ENCODE results near the gene POLRMT. TPM values are rescaled to one million over a fixed set of nuclear protein-coding genes. Genes with fewer than 3 reads are reported as not detected.

The POLRMT gene
- total and polyA plus RNA-seq, 3 experiments from 2014 or later = 58.8 to 77.3 (median 75.2) TPM

- ChIA-PET POLR2A (no interaction called here), CTCF (interaction anchor here (1.8 kb wide), 1 partner anchor 63 kb away, joined by 8 read pairs; no protein-coding TSS in a partner anchor)
- peak overlapping the region; percentile 82 for H3K4me3 ChIP-seq (ENCODE audit: low read length)
- no peak for DNase-seq
- peaks cover 23% of the 10 kb centered on the region for H3K4me1 ChIP-seq (ENCODE audit: insufficient read depth, low read length)
- H3K9me3 ChIP-seq (ENCODE audit: low read length) = no peaks in the 10 kb centered on the region
- Mint-ChIP-seq H3K27me3 (peaks cover 0 to 15% of the 10 kb centered on the region in 2 donors), H3K27ac (peak overlapping the region in 7 of 8 donors; percentile 61 to 90 (median 76)), H3K36me3 (peaks cover 0 to 18% (median 0%) of the 10 kb centered on the region in 3 donors), H3K4me1 (peaks cover 35 to 49% (median 37%) of the 10 kb centered on the region in 3 donors), H3K9me3 (peaks cover 0 to 2% (median 0%) of the 10 kb centered on the region in 5 donors), H3K4me3 (peak overlapping the region; percentile 74 to 99 (median 82))
- H3K36me3 ChIP-seq (ENCODE audit: insufficient read depth, low read length) = no peaks in the 10 kb centered on the region
- H3K27me3 ChIP-seq (ENCODE audit: insufficient read depth, low read length, poor library complexity, severe bottlenecking) = no peaks in the 10 kb centered on the region
- peak overlapping the region; percentile 89 for H3K27ac ChIP-seq (ENCODE audit: low read depth, low read length)
Measured at GRCh38 chr19:573519-573825, 59.9 kb downstream of the POLRMT start.

DNA sequence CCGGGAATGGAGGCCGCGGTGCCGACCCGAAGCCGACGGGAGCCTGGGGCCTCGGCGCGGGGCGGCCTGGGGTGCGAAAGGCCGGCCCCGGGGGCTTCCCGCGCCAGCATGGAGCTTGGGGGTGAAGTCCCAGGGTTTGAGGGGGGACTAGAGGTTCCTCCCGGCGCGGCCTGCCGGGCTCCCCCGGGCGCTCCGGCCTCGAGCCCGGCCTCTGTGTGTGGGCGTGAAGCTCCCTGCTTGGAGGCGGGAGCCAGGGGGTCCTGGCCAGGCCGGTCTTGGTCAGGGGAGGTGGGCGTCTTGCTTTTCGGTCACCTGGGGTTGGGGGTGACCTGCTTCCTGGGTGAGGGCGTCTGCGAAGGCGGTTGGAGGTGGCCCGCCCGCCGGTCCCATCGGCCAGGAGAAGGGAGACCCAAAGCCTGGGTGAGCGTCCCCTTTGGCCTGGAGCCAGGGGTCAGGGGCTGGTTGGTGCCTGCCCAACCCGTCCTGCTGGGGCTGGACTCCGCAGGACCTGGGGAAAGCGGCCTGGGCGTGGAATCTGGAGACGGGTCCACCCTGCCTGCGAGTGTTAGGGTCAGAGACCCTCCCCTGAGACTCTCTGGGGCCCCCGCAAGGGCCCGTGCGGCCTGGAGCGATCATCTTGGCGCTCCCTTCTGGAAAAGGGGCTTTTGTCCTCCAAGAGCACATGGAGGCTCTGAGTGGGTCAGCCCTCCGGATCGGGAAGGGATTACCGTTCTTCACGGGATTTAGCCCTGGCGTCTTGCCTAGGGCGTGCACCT lies 60.4 kb downstream of the POLRMT start:
- peak overlapping the region; percentile 87 to 99 (median 90) for H3K4me3 Mint-ChIP-seq
- no peaks in the 10 kb centered on the region for H3K9me3 ChIP-seq (ENCODE audit: low read length)
- no peaks in the 10 kb centered on the region for H3K36me3 ChIP-seq (ENCODE audit: insufficient read depth, low read length)
- H3K27ac ChIP-seq (ENCODE audit: low read depth, low read length) = peak overlapping the region; percentile 89
- ChIA-PET POLR2A (interaction anchor here (0.6 to 0.7 kb wide), 3 partner anchors 14 to 1078 kb away, joined by 3 read pairs; partner anchors contain the start of gene GZMM), CTCF (interaction anchor here (2.0 kb wide), 1 partner anchor 62 kb away, joined by 8 read pairs; no protein-coding TSS in a partner anchor)
- peaks cover 23% of the 10 kb centered on the region for H3K4me1 ChIP-seq (ENCODE audit: insufficient read depth, low read length)
- H3K36me3 Mint-ChIP-seq = peaks cover 0 to 15% (median 0%) of the 10 kb centered on the region in 3 donors
- H3K4me3 ChIP-seq (ENCODE audit: low read length) = peak overlapping the region; percentile 82
- no peaks in the 10 kb centered on the region for H3K27me3 ChIP-seq (ENCODE audit: insufficient read depth, low read length, poor library complexity, severe bottlenecking)
- peak overlapping the region in 7 of 8 donors; percentile 63 to 97 (median 88) for H3K27ac Mint-ChIP-seq
- peak in 1 of 5 donors; percentile 52 for DNase-seq
- peaks cover 0 to 2% (median 0%) of the 10 kb centered on the region in 5 donors for H3K9me3 Mint-ChIP-seq
- H3K27me3 Mint-ChIP-seq = peaks cover 0 to 15% of the 10 kb centered on the region in 2 donors
- H3K4me1 Mint-ChIP-seq = peaks cover 35 to 49% (median 37%) of the 10 kb centered on the region in 3 donors

DNA sequence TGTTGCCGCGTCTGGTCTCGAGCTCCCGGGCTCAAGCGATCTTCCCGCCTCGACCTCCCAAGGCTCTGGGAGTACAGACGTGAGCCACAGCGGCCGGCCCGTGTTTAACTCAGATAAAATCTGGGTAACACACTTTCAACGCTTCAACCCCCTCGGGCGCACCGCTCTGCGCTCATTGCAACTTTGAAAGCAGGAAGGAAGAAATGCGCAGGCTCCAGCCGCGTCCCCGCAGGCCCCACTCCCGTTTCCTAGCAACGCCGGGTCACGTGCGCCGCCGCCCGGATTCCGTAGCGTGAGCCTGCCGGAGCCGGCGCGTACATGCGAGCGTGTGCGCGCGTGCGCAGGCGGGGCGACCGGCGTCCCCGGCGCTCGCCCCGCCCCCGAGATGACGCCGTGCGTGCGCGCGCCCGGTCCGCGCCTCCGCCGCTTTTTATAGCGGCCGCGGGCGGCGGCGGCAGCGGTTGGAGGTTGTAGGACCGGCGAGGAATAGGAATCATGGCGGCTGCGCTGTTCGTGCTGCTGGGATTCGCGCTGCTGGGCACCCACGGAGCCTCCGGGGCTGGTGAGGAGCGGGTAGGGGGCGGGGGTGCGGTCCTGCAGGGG lies 61.1 kb downstream of the POLRMT start, which contains the start of gene BSG:
Gene BSG, plus strand, starts transcription at position 457 of the 603 bp plus-strand sequence. Its CDS starts 39 bp downstream, at position 496.
- Mint-ChIP-seq H3K36me3 (peaks cover 0 to 12% (median 0%) of the 10 kb centered on the region in 3 donors), H3K27ac (peak within 1 kb of the TSS; percentile 93 to 100 (median 98)), H3K4me1 (peaks cover 35 to 49% (median 37%) of the 10 kb centered on the region in 3 donors), H3K9me3 (peaks cover 0 to 2% (median 0%) of the 10 kb centered on the region in 5 donors), H3K4me3 (peak within 1 kb of the TSS; percentile 88 to 99 (median 93)), H3K27me3 (peaks cover 0 to 15% of the 10 kb centered on the region in 2 donors)
- Histone ChIP-seq H3K36me3 (ENCODE audit: insufficient read depth, low read length) (no peaks in the 10 kb centered on the region), H3K27ac (ENCODE audit: low read depth, low read length) (peak within 1 kb of the TSS; percentile 89), H3K4me3 (ENCODE audit: low read length) (peak within 1 kb of the TSS; percentile 87), H3K9me3 (ENCODE audit: low read length) (no peaks in the 10 kb centered on the region), H3K27me3 (ENCODE audit: insufficient read depth, low read length, poor library complexity, severe bottlenecking) (no peaks in the 10 kb centered on the region), H3K4me1 (ENCODE audit: insufficient read depth, low read length) (peaks cover 23% of the 10 kb centered on the region)
- ChIA-PET CTCF (interaction anchor here (1.2 to 2.0 kb wide), 2 partner anchors 28 to 61 kb away, joined by 3 to 8 read pairs; no protein-coding TSS in a partner anchor), POLR2A (interaction anchor here (0.6 to 1.0 kb wide), 6 partner anchors 15 to 83 kb away, joined by 3 to 4 read pairs (median 3); partner anchors contain the start of genes CDC34, GZMM and TPGS1)
- peak; percentile 98 to 99 (median 99) for DNase-seq

GRCh38 chr19:571566-571974 lies 61.8 kb downstream of the POLRMT start:
- peaks cover 23% of the 10 kb centered on the region for H3K4me1 ChIP-seq (ENCODE audit: insufficient read depth, low read length)
- ChIA-PET CTCF (interaction anchor here (1.2 to 2.0 kb wide), 2 partner anchors 27 to 60 kb away, joined by 3 to 8 read pairs; no protein-coding TSS in a partner anchor), POLR2A (interaction anchor here (0.6 to 1.0 kb wide), 4 partner anchors 40 to 82 kb away, joined by 3 to 4 read pairs (median 4); partner anchors contain the start of genes CDC34 and TPGS1)
- Mint-ChIP-seq H3K9me3 (peaks cover 0 to 2% (median 0%) of the 10 kb centered on the region in 5 donors), H3K36me3 (peaks cover 0 to 10% (median 0%) of the 10 kb centered on the region in 3 donors), H3K27me3 (peaks cover 0 to 15% of the 10 kb centered on the region in 2 donors), H3K4me3 (peak overlapping the region; percentile 88 to 99 (median 93)), H3K27ac (peak overlapping the region; percentile 91 to 100 (median 97)), H3K4me1 (peaks cover 31 to 45% (median 33%) of the 10 kb centered on the region in 3 donors)
- H3K36me3 ChIP-seq (ENCODE audit: insufficient read depth, low read length) = no peaks in the 10 kb centered on the region
- H3K4me3 ChIP-seq (ENCODE audit: low read length) = peak overlapping the region; percentile 87
- H3K9me3 ChIP-seq (ENCODE audit: low read length) = no peaks in the 10 kb centered on the region
- H3K27ac ChIP-seq (ENCODE audit: low read depth, low read length) = peak overlapping the region; percentile 89
- H3K27me3 ChIP-seq (ENCODE audit: insufficient read depth, low read length, poor library complexity, severe bottlenecking) = no peaks in the 10 kb centered on the region
- DNase-seq = peak in 3 of 5 donors; percentile 16 to 50 (median 34)

DNA sequence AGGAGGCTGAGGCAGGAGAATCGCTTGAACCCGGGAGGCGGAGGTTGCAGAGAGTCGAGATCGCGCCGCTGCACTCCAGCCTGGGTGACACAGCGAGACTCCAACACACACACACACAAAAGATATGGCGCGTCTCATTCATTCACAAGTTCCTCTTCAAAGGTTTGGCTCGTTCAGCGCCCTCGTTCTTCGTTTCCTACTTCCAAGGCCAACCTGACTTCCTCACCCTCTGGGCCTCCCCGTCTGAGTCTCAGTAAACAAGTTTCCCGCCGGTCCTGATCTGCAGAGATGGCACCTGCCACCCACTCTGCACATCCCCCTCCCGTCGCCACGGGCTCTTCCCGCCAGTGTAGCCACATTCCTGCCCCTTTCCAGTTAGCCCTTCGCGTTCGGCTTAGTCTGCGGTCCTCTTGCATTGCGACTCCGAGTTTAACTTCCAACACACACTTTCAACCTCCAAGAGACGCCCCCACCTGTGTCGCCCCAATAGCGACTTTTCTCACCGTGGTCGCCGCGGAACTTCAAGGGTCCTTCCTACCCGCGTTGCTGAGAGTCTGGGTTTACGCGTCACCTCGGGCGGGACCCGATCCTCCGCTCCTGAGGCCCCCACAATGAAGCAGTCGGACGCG lies 62.3 kb downstream of the POLRMT start:
- DNase-seq = peak; percentile 50 to 79 (median 69)
- H3K4me3 Mint-ChIP-seq = peak overlapping the region; percentile 88 to 99 (median 93)
- POLR2A ChIA-PET = interaction anchor here (0.5 to 1.2 kb wide), 4 partner anchors 38 to 1324 kb away, joined by 3 to 9 read pairs (median 4); partner anchors contain the start of gene CDC34
- H3K27ac Mint-ChIP-seq = peak overlapping the region; percentile 91 to 100 (median 97)
- Histone ChIP-seq H3K4me3 (ENCODE audit: low read length) (peak overlapping the region; percentile 87), H3K36me3 (ENCODE audit: insufficient read depth, low read length) (no peaks in the 10 kb centered on the region), H3K9me3 (ENCODE audit: low read length) (no peaks in the 10 kb centered on the region), H3K4me1 (ENCODE audit: insufficient read depth, low read length) (peaks cover 22% of the 10 kb centered on the region), H3K27me3 (ENCODE audit: insufficient read depth, low read length, poor library complexity, severe bottlenecking) (no peaks in the 10 kb centered on the region), H3K27ac (ENCODE audit: low read depth, low read length) (peak overlapping the region; percentile 89)
- H3K4me1 Mint-ChIP-seq = peaks cover 27 to 41% (median 31%) of the 10 kb centered on the region in 3 donors
- H3K27me3 Mint-ChIP-seq = peaks cover 0 to 15% of the 10 kb centered on the region in 2 donors
- peaks cover 0 to 2% (median 0%) of the 10 kb centered on the region in 5 donors for H3K9me3 Mint-ChIP-seq
- CTCF ChIA-PET = interaction anchor here (1.2 to 2.0 kb wide), 2 partner anchors 26 to 60 kb away, joined by 3 to 8 read pairs; no protein-coding TSS in a partner anchor
- peaks cover 0 to 10% (median 0%) of the 10 kb centered on the region in 3 donors for H3K36me3 Mint-ChIP-seq

DNA sequence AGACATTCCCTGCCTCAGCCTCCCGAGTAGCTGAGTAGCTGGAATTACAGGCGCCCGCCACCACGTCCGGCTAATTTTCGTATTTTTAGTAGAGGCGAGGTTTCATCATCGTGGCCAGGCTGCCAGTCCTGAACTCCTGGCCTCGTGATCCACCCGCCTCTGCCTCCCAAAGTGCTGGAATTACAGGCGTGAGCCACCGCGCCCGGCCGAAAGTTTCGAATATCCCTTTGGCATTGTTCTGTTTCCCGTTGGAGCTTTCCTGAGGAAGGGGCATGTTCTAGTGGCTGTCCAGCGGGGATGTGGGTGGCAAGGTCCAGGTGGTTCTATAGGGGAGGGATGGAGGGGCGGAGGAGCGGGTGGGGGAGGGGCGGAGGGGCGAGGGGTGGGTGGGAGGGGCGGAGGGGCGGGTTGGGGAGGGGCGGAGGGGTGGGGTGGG lies 63.1 kb downstream of the POLRMT start:
- H3K27me3 ChIP-seq (ENCODE audit: insufficient read depth, low read length, poor library complexity, severe bottlenecking) = no peaks in the 10 kb centered on the region
- ChIA-PET CTCF (no interaction called here), POLR2A (interaction anchor here (0.5 to 1.2 kb wide), 2 partner anchors 38 to 1325 kb away, joined by 4 to 9 read pairs; no protein-coding TSS in a partner anchor)
- Mint-ChIP-seq H3K9me3 (peaks cover 0 to 2% (median 0%) of the 10 kb centered on the region in 5 donors), H3K4me3 (peak overlapping the region; percentile 48 to 87 (median 74)), H3K27ac (peak overlapping the region in 4 of 8 donors; percentile 24 to 96 (median 86)), H3K36me3 (peaks cover 0 to 10% (median 0%) of the 10 kb centered on the region in 3 donors), H3K27me3 (peaks cover 0 to 15% of the 10 kb centered on the region in 2 donors), H3K4me1 (peaks cover 27 to 37% (median 31%) of the 10 kb centered on the region in 3 donors)
- no peak overlapping the region for H3K27ac ChIP-seq (ENCODE audit: low read depth, low read length)
- peak in 2 of 5 donors; percentile 27 to 60 for DNase-seq
- no peaks in the 10 kb centered on the region for H3K36me3 ChIP-seq (ENCODE audit: insufficient read depth, low read length)
- peaks cover 17% of the 10 kb centered on the region for H3K4me1 ChIP-seq (ENCODE audit: insufficient read depth, low read length)
- no peaks in the 10 kb centered on the region for H3K9me3 ChIP-seq (ENCODE audit: low read length)
- H3K4me3 ChIP-seq (ENCODE audit: low read length) = no peak overlapping the region

Data from CD8-positive, alpha-beta memory T cell (primary cell).